GM18870 (cell line): ENCODE measurements around the gene CRYZL1.

Experiments used
- ATAC-seq: cut with Tn5 transposase; IDR thresholded peaks from one replicate; pipeline ENCODE4 v1.9.1; 2021; ENCODE audit warnings: moderate library complexity; ENCODE audit not compliant: unreplicated experiment

CRYZL1 gene

GRCh38 chr21:33566514-33566913 lies 75.0 kb downstream of the CRYZL1 start:
- ATAC-seq: no peak

GRCh38 chr21:33562389-33562788 lies 79.2 kb downstream of the CRYZL1 start:
- ATAC-seq: no peak

GRCh38 chr21:33561373-33561772 lies 80.2 kb downstream of the CRYZL1 start:
- no peak for ATAC-seq

- no peak for ATAC-seq
Measured at GRCh38 chr21:33560965-33561364, 80.6 kb downstream of the CRYZL1 start.

GRCh38 chr21:33559813-33560212 lies 81.7 kb downstream of the CRYZL1 start:
- no peak for ATAC-seq

- no peak for ATAC-seq
Measured at GRCh38 chr21:33558777-33559421, 82.6 kb downstream of the CRYZL1 start.

GRCh38 chr21:33557447-33557846 lies 84.1 kb downstream of the CRYZL1 start:
- ATAC-seq: no peak

GRCh38 chr21:33554982-33555344 lies 86.6 kb downstream of the CRYZL1 start:
- no peak for ATAC-seq

- ATAC-seq: no peak
Measured at GRCh38 chr21:33554236-33554981, 87.1 kb downstream of the CRYZL1 start.

- no peak for ATAC-seq
Measured at GRCh38 chr21:33552999-33553598, 88.4 kb downstream of the CRYZL1 start.

GRCh38 chr21:33552093-33552998 lies 89.2 kb downstream of the CRYZL1 start:
- no peak for ATAC-seq

GRCh38 chr21:33551664-33552063 lies 89.9 kb downstream of the CRYZL1 start:
- ATAC-seq: no peak

- no peak for ATAC-seq
Measured at GRCh38 chr21:33550772-33551660, 90.5 kb downstream of the CRYZL1 start.

GRCh38 chr21:33549848-33550771 lies 91.4 kb downstream of the CRYZL1 start:
- ATAC-seq: no peak

- ATAC-seq: no peak
Measured at GRCh38 chr21:33546086-33546485, 95.5 kb downstream of the CRYZL1 start.

- no peak for ATAC-seq
Measured at GRCh38 chr21:33544451-33545195, 96.9 kb downstream of the CRYZL1 start.

GRCh38 chr21:33543505-33544129 lies 97.9 kb downstream of the CRYZL1 start:
- ATAC-seq: no peak
